Subcutaneous abdominal adipose tissue (tissue), 5 donors: ENCODE results near the gene RORC.
"Not testable (repeated sequence)": the region's sequence is repeated elsewhere in the genome, so short reads cannot be mapped to it uniquely, and the experiment has no call there.

Experiments
- H3K27ac ChIP-seq: one replicate; pipeline ENCODE4 v1.7.0; 2013; ENCODE audit warnings: low read depth, mild to moderate bottlenecking, inconsistent platforms, low read length, moderate library complexity
- H3K27me3 ChIP-seq, 5 donors: one replicate each; pipeline ENCODE4 v1.7.0; 2013; ENCODE audit warnings: low read length in 5 of 5, inconsistent platforms in 1 of 5; ENCODE audit not compliant: control insufficient read depth in 5 of 5, insufficient read depth in 4 of 5
- H3K36me3 ChIP-seq, 5 donors: one replicate each; pipeline ENCODE4 v1.7.0; 2013; ENCODE audit warnings: low read length in 5 of 5; ENCODE audit not compliant: control insufficient read depth in 5 of 5, insufficient read depth in 5 of 5
- H3K4me1 ChIP-seq, 5 donors: one replicate each; pipeline ENCODE4 v1.7.0; 2013; ENCODE audit warnings: low read length in 5 of 5, mild to moderate bottlenecking in 3 of 5, moderate library complexity in 1 of 5; ENCODE audit not compliant: control insufficient read depth in 5 of 5, insufficient read depth in 5 of 5
- H3K4me3 ChIP-seq, 5 donors: one replicate each; pipeline ENCODE4 v1.7.0; 2013; ENCODE audit warnings: low read length in 5 of 5, low read depth in 1 of 5
- H3K9ac ChIP-seq, 5 donors: one replicate each; pipeline ENCODE4 v1.7.0; 2013; ENCODE audit warnings: low read length in 5 of 5, mild to moderate bottlenecking in 4 of 5, moderate library complexity in 3 of 5
- H3K9me3 ChIP-seq, 5 donors: one replicate each; pipeline ENCODE4 v1.7.0; 2013; ENCODE audit warnings: low read length in 5 of 5; ENCODE audit not compliant: control insufficient read depth in 5 of 5
- donor health status: healthy.
- donor health status: healthy.
- donor health status: healthy.
- donor health status: healthy.
- donor health status: healthy.

RORC gene

DNA sequence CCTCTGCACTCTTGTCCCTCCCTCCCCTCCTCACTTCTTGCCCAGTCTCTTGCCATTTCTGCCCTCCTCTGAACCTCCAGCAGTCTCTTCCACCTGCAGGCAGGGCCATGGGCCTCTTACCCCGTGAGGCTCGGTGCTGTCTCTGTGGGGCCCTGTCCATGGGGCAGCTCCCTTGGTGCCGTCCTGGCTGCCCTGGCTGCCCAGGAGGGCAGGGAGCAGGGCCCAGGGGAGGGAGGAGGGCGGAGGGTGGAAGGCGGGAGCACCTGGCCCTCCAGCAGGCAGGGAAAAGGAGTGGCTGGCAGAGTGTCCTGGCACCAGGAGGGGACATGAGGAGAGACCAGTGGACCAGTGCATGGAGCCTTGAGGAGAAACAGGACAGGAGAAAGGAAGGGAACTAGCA, at the start of gene RORC:
Gene RORC (minus strand): TSS at position 198 of the 400 bp plus-strand sequence. CDS start 38 bp downstream, at position 160.
- peak within 1 kb of the TSS in 1 of 5 donors; percentile 34 for H3K4me3 ChIP-seq
- H3K4me1 ChIP-seq: peaks cover 0 to 51% (median 34%) of the 10 kb centered on the region in 5 donors
- no peaks in the 10 kb centered on the region for H3K27me3 ChIP-seq
- no peak within 1 kb of the TSS for H3K27ac ChIP-seq
- no peaks in the 10 kb centered on the region for H3K9me3 ChIP-seq
- no peaks in the 10 kb centered on the region for H3K36me3 ChIP-seq
- H3K9ac ChIP-seq: peak within 1 kb of the TSS in 1 of 5 donors; percentile 34

DNA sequence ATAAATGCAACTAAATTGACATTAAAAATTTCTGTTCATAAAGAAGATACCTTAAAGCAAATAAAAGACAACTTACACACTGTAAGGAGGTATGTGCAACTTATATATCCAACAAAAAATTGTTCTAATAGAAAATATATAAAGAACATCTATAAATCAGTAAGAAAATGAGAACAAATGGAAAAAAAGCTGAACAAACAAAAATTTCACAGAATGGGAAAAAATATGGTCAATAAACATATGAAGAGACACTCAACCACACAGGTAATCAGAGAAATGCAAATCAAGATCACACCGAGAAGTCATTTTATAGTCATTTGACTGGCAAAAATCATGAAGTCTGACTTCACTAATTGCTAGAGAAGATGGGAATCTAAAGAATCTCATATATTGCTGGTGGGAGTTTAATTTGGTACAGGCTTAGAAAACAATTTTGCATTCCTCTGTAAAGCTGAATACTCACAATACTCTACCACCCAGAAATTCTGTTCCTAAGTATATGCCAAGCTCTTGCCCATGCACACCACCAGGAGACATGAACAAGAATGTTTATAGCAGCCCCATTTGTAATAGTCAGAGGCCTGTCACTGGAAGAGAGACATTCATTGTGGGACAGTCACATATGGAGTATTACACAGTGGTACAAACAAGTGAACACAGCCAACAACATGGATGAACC, 44.0 kb upstream of the RORC start:
- no peak overlapping the region for H3K27ac ChIP-seq
- H3K27me3 ChIP-seq: no peaks in the 10 kb centered on the region
- H3K9me3 ChIP-seq: no peaks in the 10 kb centered on the region
- no peak overlapping the region for H3K4me3 ChIP-seq
- peaks cover 8 to 28% (median 13%) of the 10 kb centered on the region in 5 donors for H3K36me3 ChIP-seq
- H3K9ac ChIP-seq: no peak overlapping the region
- no peaks in the 10 kb centered on the region for H3K4me1 ChIP-seq

DNA sequence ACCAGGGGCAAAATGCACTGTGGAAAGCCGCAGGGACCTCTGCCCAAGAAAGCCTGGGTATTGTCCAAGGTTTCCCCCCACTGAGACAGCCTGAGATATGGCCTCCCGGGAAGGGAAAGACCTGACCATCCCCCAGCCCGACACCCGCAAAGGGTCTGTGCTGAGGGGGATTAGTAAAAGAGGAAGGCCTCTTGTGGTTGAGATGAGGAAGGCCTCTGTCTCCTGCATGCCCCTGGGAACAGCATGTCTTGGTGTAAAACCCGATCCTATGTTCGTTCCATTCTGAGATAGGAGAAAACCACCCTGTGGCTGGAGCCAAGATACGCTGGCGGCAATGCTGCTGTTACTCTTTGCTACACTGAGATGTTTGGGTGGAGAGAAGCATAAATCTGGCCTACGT, 41.2 kb upstream of the RORC start:
- not testable (repeated sequence) for H3K27me3 ChIP-seq, H3K4me3 ChIP-seq, H3K4me1 ChIP-seq, H3K9me3 ChIP-seq, H3K9ac ChIP-seq, H3K27ac ChIP-seq
- H3K36me3 ChIP-seq: peaks cover 8 to 25% (median 13%) of the 10 kb centered on the region in 5 donors

DNA sequence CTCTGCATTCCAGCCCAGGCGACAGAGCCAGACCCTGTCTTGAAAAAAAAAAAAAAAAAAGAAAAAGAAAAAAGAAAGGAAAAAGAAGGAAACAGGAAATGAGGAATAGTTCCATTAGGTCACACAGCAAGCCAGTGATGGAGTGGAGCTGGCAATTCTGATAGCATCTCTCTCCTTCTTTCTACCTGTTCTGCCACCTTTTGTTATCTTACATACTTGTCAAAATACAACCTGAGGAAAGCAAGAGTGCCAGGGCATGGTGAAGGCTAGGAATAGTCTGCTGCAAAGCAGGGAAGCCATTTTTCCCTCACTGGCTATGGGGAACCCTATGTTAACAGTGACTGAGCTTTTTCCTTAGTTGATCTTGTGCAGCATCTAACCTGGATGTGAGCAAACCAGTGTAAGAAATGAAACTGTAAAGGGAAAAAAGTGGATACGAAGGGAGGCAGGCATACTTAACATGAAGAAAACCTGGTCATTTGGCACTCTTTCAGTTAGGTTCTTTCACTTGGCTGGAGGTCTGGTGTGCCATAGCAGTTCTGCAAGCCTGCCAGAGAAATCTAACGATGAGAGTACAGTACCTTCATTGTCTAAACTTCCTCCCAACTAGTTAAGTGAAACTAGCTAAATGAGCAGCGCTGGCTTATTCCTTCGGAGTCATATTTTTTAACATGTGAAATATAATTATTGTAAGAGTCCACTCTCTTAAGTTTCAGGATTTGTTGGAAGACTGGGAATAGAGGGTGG, 39.9 kb upstream of the RORC start:
- Histone ChIP-seq H3K9me3 (no peaks in the 10 kb centered on the region), H3K4me1 (peaks cover 0 to 14% (median 12%) of the 10 kb centered on the region in 5 donors), H3K4me3 (no peak overlapping the region), H3K27ac (no peak overlapping the region), H3K9ac (no peak overlapping the region), H3K36me3 (peaks cover 8 to 20% (median 13%) of the 10 kb centered on the region in 5 donors), H3K27me3 (no peaks in the 10 kb centered on the region)

- no peaks in the 10 kb centered on the region for H3K27me3 ChIP-seq
- H3K4me1 ChIP-seq: peaks cover 0 to 27% (median 22%) of the 10 kb centered on the region in 5 donors
These were observed 36.9 kb upstream of the RORC start for GRCh38 chr1:151868486-151868885.

DNA sequence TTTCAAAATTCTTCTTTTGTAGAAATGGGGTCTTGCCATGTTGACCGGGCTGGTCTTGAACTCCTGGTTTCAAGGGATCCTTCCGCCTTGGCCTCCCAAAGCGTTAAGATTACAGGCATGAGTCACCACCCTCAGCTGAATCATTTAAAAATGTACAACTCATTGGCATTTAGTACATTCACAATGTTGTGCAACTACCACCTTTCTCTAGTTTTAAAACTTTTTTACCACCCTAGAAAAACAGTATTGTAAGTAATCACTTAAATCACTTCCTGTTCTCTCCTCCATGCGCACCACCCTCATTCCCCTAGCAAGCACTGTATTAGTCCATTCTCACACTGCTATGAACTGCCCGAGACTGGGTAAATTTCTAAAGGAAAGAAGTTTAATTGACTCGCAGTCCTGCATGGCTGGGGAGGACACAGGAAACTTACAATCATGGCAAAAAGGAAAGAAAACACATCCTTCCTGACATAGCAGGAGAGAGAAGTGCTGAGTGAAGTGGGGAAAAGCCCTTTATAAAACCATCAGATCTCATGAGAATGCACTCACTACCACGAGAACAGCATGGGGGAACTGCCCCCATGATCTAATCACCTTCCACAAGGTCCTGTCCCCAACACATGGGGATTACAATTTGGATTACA, 36.3 kb upstream of the RORC start:
- Histone ChIP-seq H3K9ac (no peak overlapping the region), H3K27ac (no peak overlapping the region), H3K27me3 (no peaks in the 10 kb centered on the region), H3K36me3 (peaks cover 0 to 2% (median 0%) of the 10 kb centered on the region in 5 donors), H3K4me3 (no peak overlapping the region), H3K4me1 (peaks cover 0 to 27% (median 22%) of the 10 kb centered on the region in 5 donors), H3K9me3 (no peaks in the 10 kb centered on the region)

More at GRCh38 chr1:151868486-151868885, 36.9 kb upstream of the RORC start:
- H3K27ac ChIP-seq: no peak overlapping the region
- H3K4me3 ChIP-seq: no peak overlapping the region
- peaks cover 0 to 6% (median under 1%) of the 10 kb centered on the region in 5 donors for H3K36me3 ChIP-seq
- no peak overlapping the region for H3K9ac ChIP-seq
- no peaks in the 10 kb centered on the region for H3K9me3 ChIP-seq

- no peaks in the 10 kb centered on the region for H3K9me3 ChIP-seq
- no peak overlapping the region for H3K9ac ChIP-seq
- H3K36me3 ChIP-seq: no peaks in the 10 kb centered on the region
- H3K27ac ChIP-seq: no peak overlapping the region
- peaks cover 0 to 30% (median 22%) of the 10 kb centered on the region in 5 donors for H3K4me1 ChIP-seq
- H3K4me3 ChIP-seq: no peak overlapping the region
- H3K27me3 ChIP-seq: no peaks in the 10 kb centered on the region
These were observed 35.7 kb upstream of the RORC start for GRCh38 chr1:151867321-151867720.

GRCh38 chr1:151864411-151864810, 32.8 kb upstream of the RORC start:
- no peak overlapping the region for H3K4me3 ChIP-seq
- no peak overlapping the region for H3K27ac ChIP-seq
- no peaks in the 10 kb centered on the region for H3K9me3 ChIP-seq
- H3K9ac ChIP-seq: no peak overlapping the region
- no peaks in the 10 kb centered on the region for H3K27me3 ChIP-seq
- no peaks in the 10 kb centered on the region for H3K36me3 ChIP-seq
- H3K4me1 ChIP-seq: peaks cover 0 to 30% (median 22%) of the 10 kb centered on the region in 5 donors

GRCh38 chr1:151862604-151863003, 31.0 kb upstream of the RORC start:
- Histone ChIP-seq H3K36me3 (no peaks in the 10 kb centered on the region), H3K27me3 (no peaks in the 10 kb centered on the region), H3K4me3 (no peak overlapping the region), H3K27ac (no peak overlapping the region), H3K4me1 (peaks cover 0 to 33% (median 15%) of the 10 kb centered on the region in 5 donors), H3K9ac (no peak overlapping the region), H3K9me3 (no peaks in the 10 kb centered on the region)
